Measurements from ENCODE around the gene ITGA11.

ITGA11 gene

DNA sequence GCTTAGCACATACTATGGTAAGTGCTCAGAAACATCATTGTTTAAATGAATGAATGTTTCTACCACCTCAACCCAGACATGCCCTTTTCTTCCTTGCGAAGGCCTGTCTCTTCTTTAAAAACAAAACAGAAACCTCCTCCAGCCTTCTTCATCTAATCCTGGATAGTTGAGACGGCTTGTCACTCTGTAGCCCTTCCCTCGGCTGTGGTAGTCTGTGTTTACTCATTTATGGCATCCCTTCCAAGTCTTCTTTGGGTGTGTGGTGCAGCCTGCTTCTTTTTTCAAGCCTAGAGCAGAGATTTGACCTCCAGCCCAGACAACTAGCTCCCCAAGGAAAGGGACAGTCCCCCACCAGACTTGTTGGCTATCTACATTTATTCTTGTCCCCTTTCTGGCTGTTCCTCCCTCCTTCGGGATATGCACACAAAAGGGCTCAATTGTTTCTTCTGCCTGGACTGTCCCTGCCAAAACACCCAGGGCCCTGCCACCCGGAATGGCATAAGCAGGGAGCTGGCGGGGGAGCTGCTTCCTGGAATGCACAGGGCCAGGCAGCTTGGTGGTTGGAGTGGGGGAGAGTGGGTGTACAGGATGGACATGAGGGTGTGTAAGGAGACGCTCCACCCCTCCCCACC lies 67.8 kb downstream of the ITGA11 start:
- no peaks in the 10 kb centered on the region for H3K36me3 Mint-ChIP-seq (ENCODE audit: low read depth)
- H3K9me3 Mint-ChIP-seq, result no peaks in the 10 kb centered on the region
- no peaks in the 10 kb centered on the region for H3K27me3 Mint-ChIP-seq
- peaks cover 9% of the 10 kb centered on the region for H3K4me1 Mint-ChIP-seq (ENCODE audit: low read depth)
- H3K27ac Mint-ChIP-seq, result no peak overlapping the region
- no peak overlapping the region for H3K4me3 Mint-ChIP-seq

DNA sequence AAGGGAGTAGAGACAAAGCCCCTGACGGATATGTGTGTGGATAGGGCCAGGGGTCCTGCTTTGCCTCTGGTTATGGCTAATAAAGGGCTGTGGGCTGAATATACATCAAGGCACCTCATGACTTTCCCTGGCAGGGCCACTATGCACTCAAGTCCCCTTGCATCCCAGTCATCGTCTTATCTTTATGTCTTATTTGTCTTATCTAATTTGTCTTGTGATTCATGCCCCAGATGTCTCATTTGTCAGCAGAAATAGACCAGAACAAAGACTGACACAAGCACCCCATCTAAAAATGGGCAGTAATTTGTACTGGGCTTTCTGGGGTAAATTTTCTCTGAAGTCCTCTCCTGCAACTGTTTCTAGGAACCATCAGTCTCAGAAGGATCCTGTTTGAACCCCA lies 68.6 kb downstream of the ITGA11 start:
- Mint-ChIP-seq H3K4me1 (ENCODE audit: low read depth) (peaks cover 9% of the 10 kb centered on the region), H3K4me3 (no peak overlapping the region), H3K27ac (no peak overlapping the region), H3K27me3 (no peaks in the 10 kb centered on the region), H3K36me3 (ENCODE audit: low read depth) (no peaks in the 10 kb centered on the region), H3K9me3 (no peaks in the 10 kb centered on the region)

GRCh38 chr15:68362537-68363126 lies 69.3 kb downstream of the ITGA11 start:
- Mint-ChIP-seq H3K9me3 (no peaks in the 10 kb centered on the region), H3K4me3 (no peak overlapping the region), H3K27me3 (no peaks in the 10 kb centered on the region), H3K27ac (no peak overlapping the region), H3K36me3 (ENCODE audit: low read depth) (no peaks in the 10 kb centered on the region), H3K4me1 (ENCODE audit: low read depth) (peaks cover 9% of the 10 kb centered on the region)

- Mint-ChIP-seq H3K4me3 (no peak overlapping the region), H3K9me3 (no peaks in the 10 kb centered on the region), H3K27ac (no peak overlapping the region), H3K36me3 (ENCODE audit: low read depth) (no peaks in the 10 kb centered on the region), H3K27me3 (no peaks in the 10 kb centered on the region), H3K4me1 (ENCODE audit: low read depth) (peaks cover 7% of the 10 kb centered on the region)
Observed at GRCh38 chr15:68360721-68361120, 71.2 kb downstream of the ITGA11 start.

GRCh38 chr15:68356778-68357177 lies 75.2 kb downstream of the ITGA11 start:
- H3K27ac Mint-ChIP-seq, result no peak overlapping the region
- H3K4me3 Mint-ChIP-seq, result no peak overlapping the region
- peaks cover 24% of the 10 kb centered on the region for H3K4me1 Mint-ChIP-seq (ENCODE audit: low read depth)
- no peaks in the 10 kb centered on the region for H3K9me3 Mint-ChIP-seq
- H3K27me3 Mint-ChIP-seq, result no peaks in the 10 kb centered on the region
- H3K36me3 Mint-ChIP-seq (ENCODE audit: low read depth), result no peaks in the 10 kb centered on the region

DNA sequence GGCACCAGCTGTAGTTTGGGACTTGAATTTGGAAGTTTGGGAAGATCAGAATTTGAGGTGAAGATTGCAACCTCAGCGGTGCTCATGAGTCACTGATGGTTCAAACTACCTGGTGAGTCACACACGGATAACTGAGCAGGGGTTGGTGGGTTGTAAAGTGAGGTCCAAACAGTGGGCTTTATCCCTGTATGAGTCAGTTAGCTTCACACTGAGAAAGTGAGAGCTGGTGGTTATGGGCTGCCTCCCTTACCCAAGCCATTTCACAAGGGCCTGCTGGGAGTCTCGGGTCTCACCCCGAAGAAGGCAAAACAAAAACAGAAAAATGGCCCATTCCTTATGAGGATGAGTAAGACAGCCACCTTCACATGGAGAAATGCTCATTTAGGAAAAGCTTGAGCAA lies 77.0 kb downstream of the ITGA11 start:
- Mint-ChIP-seq H3K4me1 (ENCODE audit: low read depth) (peaks cover 27% of the 10 kb centered on the region), H3K9me3 (no peaks in the 10 kb centered on the region), H3K36me3 (ENCODE audit: low read depth) (no peaks in the 10 kb centered on the region), H3K27ac (peak overlapping the region; percentile 10), H3K4me3 (no peak overlapping the region), H3K27me3 (no peaks in the 10 kb centered on the region)

DNA sequence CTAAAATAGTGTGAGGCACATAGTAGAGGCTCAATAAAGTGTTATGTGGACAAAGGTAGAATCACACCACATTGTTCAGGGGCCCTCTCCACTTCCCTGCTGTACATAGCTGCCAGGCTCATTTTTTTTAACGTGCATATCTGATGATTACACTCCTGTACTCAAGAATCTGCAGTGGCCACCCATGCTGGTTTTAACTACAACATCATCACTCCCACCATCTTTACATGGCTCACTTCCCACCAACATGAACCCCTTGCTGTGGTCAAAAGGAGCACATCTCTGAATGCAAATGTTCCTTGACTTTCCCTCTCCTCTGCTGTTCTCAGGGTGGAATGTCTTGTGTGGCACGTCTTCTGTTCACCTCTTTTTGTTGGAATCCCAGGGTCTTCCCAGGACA lies 77.7 kb downstream of the ITGA11 start:
- peaks cover 27% of the 10 kb centered on the region for H3K4me1 Mint-ChIP-seq (ENCODE audit: low read depth)
- H3K9me3 Mint-ChIP-seq, result no peaks in the 10 kb centered on the region
- peak overlapping the region; percentile 10 for H3K27ac Mint-ChIP-seq
- H3K36me3 Mint-ChIP-seq (ENCODE audit: low read depth), result no peaks in the 10 kb centered on the region
- no peaks in the 10 kb centered on the region for H3K27me3 Mint-ChIP-seq
- no peak overlapping the region for H3K4me3 Mint-ChIP-seq

GRCh38 chr15:68353421-68354135 lies 78.4 kb downstream of the ITGA11 start:
- Mint-ChIP-seq H3K9me3 (no peaks in the 10 kb centered on the region), H3K4me1 (ENCODE audit: low read depth) (peaks cover 27% of the 10 kb centered on the region), H3K4me3 (no peak overlapping the region), H3K36me3 (ENCODE audit: low read depth) (no peaks in the 10 kb centered on the region), H3K27me3 (no peaks in the 10 kb centered on the region), H3K27ac (peak overlapping the region; percentile 23)

GRCh38 chr15:68352401-68353062 lies 79.4 kb downstream of the ITGA11 start:
- Mint-ChIP-seq H3K36me3 (ENCODE audit: low read depth) (no peaks in the 10 kb centered on the region), H3K4me3 (peak overlapping the region; percentile 6), H3K4me1 (ENCODE audit: low read depth) (peaks cover 27% of the 10 kb centered on the region), H3K9me3 (no peaks in the 10 kb centered on the region), H3K27me3 (no peaks in the 10 kb centered on the region), H3K27ac (peak overlapping the region; percentile 82)

- Mint-ChIP-seq H3K4me3 (no peak overlapping the region), H3K27me3 (no peaks in the 10 kb centered on the region), H3K27ac (no peak overlapping the region), H3K36me3 (ENCODE audit: low read depth) (no peaks in the 10 kb centered on the region), H3K9me3 (no peaks in the 10 kb centered on the region), H3K4me1 (ENCODE audit: low read depth) (peaks cover 19% of the 10 kb centered on the region)
Observed at GRCh38 chr15:68349151-68349550, 82.8 kb downstream of the ITGA11 start.

GRCh38 chr15:68348606-68349005 lies 83.4 kb downstream of the ITGA11 start:
- Mint-ChIP-seq H3K4me1 (ENCODE audit: low read depth) (peaks cover 16% of the 10 kb centered on the region), H3K36me3 (ENCODE audit: low read depth) (no peaks in the 10 kb centered on the region), H3K27me3 (no peaks in the 10 kb centered on the region), H3K27ac (no peak overlapping the region), H3K4me3 (no peak overlapping the region), H3K9me3 (no peaks in the 10 kb centered on the region)

GRCh38 chr15:68348081-68348480 lies 83.9 kb downstream of the ITGA11 start:
- peaks cover 14% of the 10 kb centered on the region for H3K4me1 Mint-ChIP-seq (ENCODE audit: low read depth)
- H3K36me3 Mint-ChIP-seq (ENCODE audit: low read depth), result no peaks in the 10 kb centered on the region
- H3K27me3 Mint-ChIP-seq, result no peaks in the 10 kb centered on the region
- H3K4me3 Mint-ChIP-seq, result no peak overlapping the region
- H3K27ac Mint-ChIP-seq, result no peak overlapping the region
- H3K9me3 Mint-ChIP-seq, result no peaks in the 10 kb centered on the region

GRCh38 chr15:68347392-68347791 lies 84.6 kb downstream of the ITGA11 start:
- Mint-ChIP-seq H3K27ac (no peak overlapping the region), H3K4me1 (ENCODE audit: low read depth) (peaks cover 7% of the 10 kb centered on the region), H3K27me3 (no peaks in the 10 kb centered on the region), H3K9me3 (no peaks in the 10 kb centered on the region), H3K36me3 (ENCODE audit: low read depth) (no peaks in the 10 kb centered on the region), H3K4me3 (no peak overlapping the region)

- Mint-ChIP-seq H3K27me3 (no peaks in the 10 kb centered on the region), H3K4me3 (no peak overlapping the region), H3K4me1 (ENCODE audit: low read depth) (peaks cover 3% of the 10 kb centered on the region), H3K36me3 (ENCODE audit: low read depth) (no peaks in the 10 kb centered on the region), H3K9me3 (no peaks in the 10 kb centered on the region), H3K27ac (no peak overlapping the region)
Observed at GRCh38 chr15:68346979-68347378, 85.0 kb downstream of the ITGA11 start.

- H3K27me3 Mint-ChIP-seq, result no peaks in the 10 kb centered on the region
- no peaks in the 10 kb centered on the region for H3K4me1 Mint-ChIP-seq (ENCODE audit: low read depth)
- H3K4me3 Mint-ChIP-seq, result no peak overlapping the region
- H3K27ac Mint-ChIP-seq, result no peak overlapping the region
- no peaks in the 10 kb centered on the region for H3K9me3 Mint-ChIP-seq
- H3K36me3 Mint-ChIP-seq (ENCODE audit: low read depth), result no peaks in the 10 kb centered on the region
Observed at GRCh38 chr15:68345481-68345880, 86.5 kb downstream of the ITGA11 start.
